Endothelial cell of umbilical vein (primary cell): ENCODE measurements around the gene TEX53. TPM values are rescaled to one million over a fixed set of nuclear protein-coding genes. Genes with fewer than 3 reads are reported as not detected.

Experiments
- BruUV-seq: library from RNA; stranded (reverse); fragments of 400-500 nt; replicated peaks from 2 replicates; lab custom pipeline; 2021; lab: Mats Ljungman, UMichigan
- CTCF ChIA-PET: fragments of 300-600, 350-600 bp; sonication (Branson Sonifier 250); formaldehyde crosslinking; loops from one replicate; lab custom pipeline; 2021; ENCODE audit warnings: antibody characterized with exemption, inconsistent platforms; lab: Charles Lee
- POLR2A ChIA-PET: fragments of 300-600, 350-600 bp; sonication (Branson Sonifier 250); formaldehyde crosslinking; loops from one replicate; lab custom pipeline; 2021; ENCODE audit warnings: antibody characterized with exemption, inconsistent platforms; lab: Charles Lee
- DNase-seq: peaks from one replicate; pipeline ENCODE4 v3.0.0-alpha.2; 2011; ENCODE audit warnings: low read depth, low spot score
- FAIRE-seq: peaks from 2 replicates; lab custom pipeline; 2011; peaks lifted over from hg19 to GRCh38; lab: Jason Lieb, UNC
- H2AFZ ChIP-seq: 2 replicates; pipeline ENCODE4 v1.6.0; 2012; ENCODE audit warnings: low read depth, low read length, control low read depth, inconsistent platforms
- H3K27ac ChIP-seq: 2 replicates; pipeline ENCODE4 v1.5.1; 2011; ENCODE audit warnings: low read depth, mild to moderate bottlenecking, control low read depth, low read length, moderate library complexity; ENCODE audit not compliant: insufficient read depth
- H3K27me3 ChIP-seq, 2 experiments: 2 replicates each; pipeline versions ENCODE4 v1.6.0 to v1.6.1; 2011; ENCODE audit warnings: low read length in 2 of 2, mixed read lengths in 1 of 2; ENCODE audit not compliant: control insufficient read depth in 2 of 2, insufficient read depth in 2 of 2
- H3K36me3 ChIP-seq, 2 experiments: 2 replicates in 1 of 2; 3 replicates in 1 of 2; pipeline ENCODE4 v1.5.1; 2011; ENCODE audit warnings: low read length in 2 of 2, mild to moderate bottlenecking in 1 of 2, moderate library complexity in 1 of 2; ENCODE audit not compliant: control insufficient read depth in 2 of 2, insufficient read depth in 2 of 2; ENCODE audit errors: extremely low read depth in 1 of 2
- H3K4me1 ChIP-seq: 3 replicates; pipeline ENCODE4 v1.5.1; 2011; ENCODE audit warnings: mild to moderate bottlenecking, low read length; ENCODE audit not compliant: control insufficient read depth, insufficient read depth; ENCODE audit errors: extremely low read depth
- H3K4me2 ChIP-seq: 2 replicates; pipeline ENCODE4 v1.6.1; 2011; ENCODE audit warnings: low read length, control low read depth, mixed read lengths; ENCODE audit not compliant: insufficient read depth
- H3K4me3 ChIP-seq, 3 experiments: fragments of 200-600 bp in 1 of 3; sonication (generic), shearing (Covaris generic) in 1 of 3; replicated peaks in 1 of 3; 2 replicates each; pipeline ENCODE4 v1.5.1; 2011 to 2016; ENCODE audit warnings: control low read depth in 3 of 3, low read length in 3 of 3, mild to moderate bottlenecking in 2 of 3, inconsistent platforms in 1 of 3, low read depth in 1 of 3, moderate library complexity in 1 of 3; ENCODE audit not compliant: insufficient read depth in 1 of 3
- H3K79me2 ChIP-seq: 2 replicates; pipeline ENCODE4 v1.6.0; 2012; ENCODE audit warnings: low read length, inconsistent platforms; ENCODE audit not compliant: control insufficient read depth, insufficient read depth
- H3K9ac ChIP-seq: replicated peaks from 2 replicates; pipeline ENCODE3; 2011; ENCODE audit warnings: low read length, control low read depth; ENCODE audit not compliant: insufficient read depth; ENCODE audit errors: extremely low read depth
- H3K9me1 ChIP-seq: replicated peaks from 3 replicates; pipeline ENCODE4 v1.6.0; 2011; ENCODE audit warnings: mild to moderate bottlenecking, low read length; ENCODE audit not compliant: control insufficient read depth, insufficient read depth; ENCODE audit errors: extremely low read depth
- H3K9me3 ChIP-seq: replicated peaks from 2 replicates; pipeline ENCODE4 v1.5.1; 2012; ENCODE audit warnings: low read length, inconsistent platforms; ENCODE audit not compliant: control insufficient read depth, insufficient read depth
- H4K20me1 ChIP-seq: replicated peaks from 2 replicates; pipeline ENCODE3; 2011; ENCODE audit warnings: mild to moderate bottlenecking, low read length; ENCODE audit not compliant: control insufficient read depth, insufficient read depth; ENCODE audit errors: extremely low read depth
- CTCF ChIP-seq, 2 donors: IDR thresholded peaks; 1 replicate in 1 of 2; 2 replicates in 1 of 2; pipeline ENCODE4 v1.5.1; 2011; ENCODE audit warnings: low read length in 2 of 2, mild to moderate bottlenecking in 2 of 2, moderate library complexity in 2 of 2, control low read depth in 1 of 2, inconsistent platforms in 1 of 2, low read depth in 1 of 2; ENCODE audit not compliant: insufficient read depth in 1 of 2; ENCODE audit errors: extremely low read depth in 1 of 2
- GATA2 ChIP-seq: IDR thresholded peaks from 2 replicates; pipeline ENCODE4 v1.7.0; 2011; ENCODE audit warnings: low read depth, mild to moderate bottlenecking, moderate library complexity, mixed read lengths, low read length; ENCODE audit not compliant: insufficient read length, insufficient read depth
- MYC ChIP-seq: IDR thresholded peaks from one replicate; pipeline ENCODE4 v1.6.1; 2011; ENCODE audit warnings: mild to moderate bottlenecking, low read depth, low read length
- dilution Hi-C: fragments of 300-500 bp; cut with MboI; formaldehyde crosslinking; loops from one replicate; pipeline ENCODE4 v1.15.0; 2019; ENCODE audit warnings: low sequenced_read_pairs; ENCODE audit not compliant: extremely low pct_ligation_motif_present
- intact Hi-C: fragments of 100-400 bp; cut with micrococcal nuclease; formaldehyde crosslinking; loops from one replicate; pipeline ENCODE4 v1.10.0; 2022
- polyA plus RNA-seq, 4 experiments: library from polyadenylated mRNA; depleted of rRNA in 3 of 4; stranded (reverse) in 3 of 4; unstranded in 1 of 4; fragments of >200 nt; gene quantifications; 2 replicates each; pipeline versions ENCODE4 v1.2.1 to v1.2.3, GENCODE V29; 2011 to 2012; ENCODE audit warnings: missing spikeins in 1 of 4
- total RNA-seq: library from RNA; stranded (reverse); gene quantifications from 2 replicates; pipeline ENCODE4 v1.2.3, GENCODE V29; 2021

TEX53 gene
- total and polyA plus RNA-seq, 2 donors (not counting 3 experiments of a cell fraction or from before 2014, with no cell fraction given), result not detected

GRCh38 chr9:114633438-114634089 lies 24.0 kb downstream of the TEX53 start:
- dilution Hi-C loops, result no loop called here

More at GRCh38 chr9:114633438-114634089, 24.0 kb downstream of the TEX53 start:
- H3K9me3 ChIP-seq, result no peaks in the 10 kb centered on the region
- DNase-seq (no peak), FAIRE-seq (no peak)
- ChIA-PET CTCF (no interaction called here), POLR2A (no interaction called here)
- intact Hi-C loops, result no loop called here
- H3K4me1 ChIP-seq, result no peaks in the 10 kb centered on the region
- H3K36me3 ChIP-seq, result peaks cover 0 to 7% of the 10 kb centered on the region in 2 experiments
- H3K9me1 ChIP-seq, result no peaks in the 10 kb centered on the region
- no TSS peak for BruUV-seq
- no peaks in the 10 kb centered on the region for H3K27me3 ChIP-seq
- no peak overlapping the region for H3K4me3 ChIP-seq
- no peaks in the 10 kb centered on the region for H4K20me1 ChIP-seq
- H3K9ac ChIP-seq, result no peak overlapping the region
- no peak overlapping the region for H3K4me2 ChIP-seq
- no peaks in the 10 kb centered on the region for H3K79me2 ChIP-seq
- no peak overlapping the region for H3K27ac ChIP-seq
- TF ChIP-seq CTCF (IDR thresholded peaks at IDR 0.05; ENCODE audit: extremely low read depth in 1 of 2, insufficient read depth in 1 of 2, low read depth in 1 of 2, low read length in 2 of 2) (no peak), GATA2 (no peak), MYC (no peak)
- no peak overlapping the region for H2AFZ ChIP-seq
